Endothelial cell of umbilical vein (primary cell): ENCODE data around the gene BRSK2. TPM values are rescaled to one million over a fixed set of nuclear protein-coding genes. Genes with fewer than 3 reads are reported as not detected.
"Not testable (repeated sequence)": the region's sequence is repeated elsewhere in the genome, so short reads cannot be mapped to it uniquely, and the experiment has no call there.

Experiments
- BruUV-seq: library from RNA; stranded (reverse); fragments of 400-500 nt; replicated peaks from 2 replicates; lab custom pipeline; 2021; lab: Mats Ljungman, UMichigan
- CTCF ChIA-PET: fragments of 300-600, 350-600 bp; sonication (Branson Sonifier 250); formaldehyde crosslinking; loops from one replicate; lab custom pipeline; 2021; ENCODE audit warnings: antibody characterized with exemption, inconsistent platforms; lab: Charles Lee
- POLR2A ChIA-PET: fragments of 300-600, 350-600 bp; sonication (Branson Sonifier 250); formaldehyde crosslinking; loops from one replicate; lab custom pipeline; 2021; ENCODE audit warnings: antibody characterized with exemption, inconsistent platforms; lab: Charles Lee
- DNase-seq: peaks from one replicate; pipeline ENCODE4 v3.0.0-alpha.2; 2011; ENCODE audit warnings: low read depth, low spot score
- FAIRE-seq: peaks from 2 replicates; lab custom pipeline; 2011; peaks lifted over from hg19 to GRCh38; lab: Jason Lieb, UNC
- H2AFZ ChIP-seq: 2 replicates; pipeline ENCODE4 v1.6.0; 2012; ENCODE audit warnings: low read depth, low read length, control low read depth, inconsistent platforms
- H3K27ac ChIP-seq: 2 replicates; pipeline ENCODE4 v1.5.1; 2011; ENCODE audit warnings: low read depth, mild to moderate bottlenecking, control low read depth, low read length, moderate library complexity; ENCODE audit not compliant: insufficient read depth
- H3K27me3 ChIP-seq, 2 experiments: 2 replicates each; pipeline versions ENCODE4 v1.6.0 to v1.6.1; 2011; ENCODE audit warnings: low read length in 2 of 2, mixed read lengths in 1 of 2; ENCODE audit not compliant: control insufficient read depth in 2 of 2, insufficient read depth in 2 of 2
- H3K36me3 ChIP-seq, 2 experiments: 2 replicates in 1 of 2; 3 replicates in 1 of 2; pipeline ENCODE4 v1.5.1; 2011; ENCODE audit warnings: low read length in 2 of 2, mild to moderate bottlenecking in 1 of 2, moderate library complexity in 1 of 2; ENCODE audit not compliant: control insufficient read depth in 2 of 2, insufficient read depth in 2 of 2; ENCODE audit errors: extremely low read depth in 1 of 2
- H3K4me1 ChIP-seq: 3 replicates; pipeline ENCODE4 v1.5.1; 2011; ENCODE audit warnings: mild to moderate bottlenecking, low read length; ENCODE audit not compliant: control insufficient read depth, insufficient read depth; ENCODE audit errors: extremely low read depth
- H3K4me2 ChIP-seq: 2 replicates; pipeline ENCODE4 v1.6.1; 2011; ENCODE audit warnings: low read length, control low read depth, mixed read lengths; ENCODE audit not compliant: insufficient read depth
- H3K4me3 ChIP-seq, 3 experiments: fragments of 200-600 bp in 1 of 3; sonication (generic), shearing (Covaris generic) in 1 of 3; replicated peaks in 1 of 3; 2 replicates each; pipeline ENCODE4 v1.5.1; 2011 to 2016; ENCODE audit warnings: control low read depth in 3 of 3, low read length in 3 of 3, mild to moderate bottlenecking in 2 of 3, inconsistent platforms in 1 of 3, low read depth in 1 of 3, moderate library complexity in 1 of 3; ENCODE audit not compliant: insufficient read depth in 1 of 3
- H3K79me2 ChIP-seq: 2 replicates; pipeline ENCODE4 v1.6.0; 2012; ENCODE audit warnings: low read length, inconsistent platforms; ENCODE audit not compliant: control insufficient read depth, insufficient read depth
- H3K9ac ChIP-seq: replicated peaks from 2 replicates; pipeline ENCODE3; 2011; ENCODE audit warnings: low read length, control low read depth; ENCODE audit not compliant: insufficient read depth; ENCODE audit errors: extremely low read depth
- H3K9me1 ChIP-seq: replicated peaks from 3 replicates; pipeline ENCODE4 v1.6.0; 2011; ENCODE audit warnings: mild to moderate bottlenecking, low read length; ENCODE audit not compliant: control insufficient read depth, insufficient read depth; ENCODE audit errors: extremely low read depth
- H3K9me3 ChIP-seq: replicated peaks from 2 replicates; pipeline ENCODE4 v1.5.1; 2012; ENCODE audit warnings: low read length, inconsistent platforms; ENCODE audit not compliant: control insufficient read depth, insufficient read depth
- H4K20me1 ChIP-seq: replicated peaks from 2 replicates; pipeline ENCODE3; 2011; ENCODE audit warnings: mild to moderate bottlenecking, low read length; ENCODE audit not compliant: control insufficient read depth, insufficient read depth; ENCODE audit errors: extremely low read depth
- CTCF ChIP-seq, 2 donors: IDR thresholded peaks; 1 replicate in 1 of 2; 2 replicates in 1 of 2; pipeline ENCODE4 v1.5.1; 2011; ENCODE audit warnings: low read length in 2 of 2, mild to moderate bottlenecking in 2 of 2, moderate library complexity in 2 of 2, control low read depth in 1 of 2, inconsistent platforms in 1 of 2, low read depth in 1 of 2; ENCODE audit not compliant: insufficient read depth in 1 of 2; ENCODE audit errors: extremely low read depth in 1 of 2
- EZH2 ChIP-seq: IDR thresholded peaks from 2 replicates; pipeline ENCODE4 v1.6.1; 2012; ENCODE audit warnings: borderline replicate concordance, low read depth, mild to moderate bottlenecking, moderate library complexity, low read length, inconsistent platforms; ENCODE audit not compliant: severe bottlenecking
- FOS ChIP-seq: IDR thresholded peaks from 2 replicates; pipeline ENCODE4 v1.6.1; 2011; ENCODE audit warnings: mild to moderate bottlenecking, low read length, moderate library complexity, borderline replicate concordance; ENCODE audit not compliant: insufficient read depth
- GATA2 ChIP-seq: IDR thresholded peaks from 2 replicates; pipeline ENCODE4 v1.7.0; 2011; ENCODE audit warnings: low read depth, mild to moderate bottlenecking, moderate library complexity, mixed read lengths, low read length; ENCODE audit not compliant: insufficient read length, insufficient read depth
- JUN ChIP-seq: IDR thresholded peaks from 2 replicates; pipeline ENCODE4 v1.6.1; 2011; ENCODE audit warnings: borderline replicate concordance, low read depth; ENCODE audit not compliant: insufficient read length, insufficient read depth
- MYC ChIP-seq: IDR thresholded peaks from one replicate; pipeline ENCODE4 v1.6.1; 2011; ENCODE audit warnings: mild to moderate bottlenecking, low read depth, low read length
- POLR2A ChIP-seq: IDR thresholded peaks from 2 replicates; pipeline ENCODE4 v1.6.1; 2012; ENCODE audit warnings: low read depth, mild to moderate bottlenecking, control low read depth, low read length
- POLR2AphosphoS5 ChIP-seq: IDR thresholded peaks from 2 replicates; pipeline ENCODE4 v1.6.1; 2012; ENCODE audit warnings: low read depth, mild to moderate bottlenecking, control low read depth, low read length, moderate library complexity; ENCODE audit not compliant: insufficient read depth
- dilution Hi-C: fragments of 300-500 bp; cut with MboI; formaldehyde crosslinking; loops from one replicate; pipeline ENCODE4 v1.15.0; 2019; ENCODE audit warnings: low sequenced_read_pairs; ENCODE audit not compliant: extremely low pct_ligation_motif_present
- intact Hi-C: fragments of 100-400 bp; cut with micrococcal nuclease; formaldehyde crosslinking; loops from one replicate; pipeline ENCODE4 v1.10.0; 2022
- polyA plus RNA-seq, 4 experiments: library from polyadenylated mRNA; depleted of rRNA in 3 of 4; stranded (reverse) in 3 of 4; unstranded in 1 of 4; fragments of >200 nt; gene quantifications; 2 replicates each; pipeline versions ENCODE4 v1.2.1 to v1.2.3, GENCODE V29; 2011 to 2012; ENCODE audit warnings: missing spikeins in 1 of 4
- total RNA-seq: library from RNA; stranded (reverse); gene quantifications from 2 replicates; pipeline ENCODE4 v1.2.3, GENCODE V29; 2021
- TF ChIP-seq, protein P1 (sequence below): IDR thresholded peaks from 2 replicates; pipeline ENCODE4 v1.6.1; 2011; ENCODE audit not compliant: insufficient read depth, insufficient read length

The BRSK2 gene
- total and polyA plus RNA-seq, 2 donors (not counting 3 experiments of a cell fraction or from before 2014, with no cell fraction given): 0.08 to 0.20 TPM

GRCh38 chr11:1409108-1409851 lies 19.5 kb downstream of the BRSK2 start:
- dilution Hi-C loops: no loop called here
- CTCF ChIA-PET: no interaction called here
- Histone ChIP-seq H3K79me2 (no peaks in the 10 kb centered on the region), H3K4me3 (no peak overlapping the region), H3K36me3 (no peaks in the 10 kb centered on the region), H3K4me2 (no peak overlapping the region), H3K9ac (no peak overlapping the region), H2AFZ (no peak overlapping the region), H3K27ac (no peak overlapping the region), H3K27me3 (no peaks in the 10 kb centered on the region), H3K4me1 (no peaks in the 10 kb centered on the region), H4K20me1 (no peaks in the 10 kb centered on the region), H3K9me3 (no peaks in the 10 kb centered on the region), H3K9me1 (no peaks in the 10 kb centered on the region)
- no peak for DNase-seq
- POLR2A ChIA-PET: no interaction called here
- intact Hi-C loops: no loop called here
- BruUV-seq: no TSS peak
- FAIRE-seq: no peak
- TF ChIP-seq, protein P1, sequence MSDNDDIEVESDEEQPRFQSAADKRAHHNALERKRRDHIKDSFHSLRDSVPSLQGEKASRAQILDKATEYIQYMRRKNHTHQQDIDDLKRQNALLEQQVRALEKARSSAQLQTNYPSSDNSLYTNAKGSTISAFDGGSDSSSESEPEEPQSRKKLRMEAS: no peak
- TF ChIP-seq CTCF (IDR thresholded peaks at IDR 0.05; ENCODE audit: extremely low read depth in 1 of 2, insufficient read depth in 1 of 2, low read depth in 1 of 2, low read length in 2 of 2) (no peak), POLR2AphosphoS5 (no peak), GATA2 (no peak), JUN (no peak), MYC (no peak), EZH2 (no peak), POLR2A (no peak), FOS (no peak)

- H3K79me2 ChIP-seq, H2AFZ ChIP-seq, H3K4me1 ChIP-seq, FAIRE-seq, intact Hi-C loops, H3K9me3 ChIP-seq, H3K4me3 ChIP-seq, H3K36me3 ChIP-seq, H3K9ac ChIP-seq, POLR2A ChIA-PET, H3K27ac ChIP-seq, H4K20me1 ChIP-seq, CTCF ChIA-PET, H3K9me1 ChIP-seq, dilution Hi-C loops, DNase-seq, H3K27me3 ChIP-seq, H3K4me2 ChIP-seq, BruUV-seq: not testable (repeated sequence)
Measured at GRCh38 chr11:1409852-1410125, 20.1 kb downstream of the BRSK2 start.
